ENCODE results near the gene RNF5.
A peak's percentile ranks its signal among the peaks of the same experiment; 100 is the strongest.

The RNF5 gene

GRCh38 chr6:32166411-32167061 lies 11.7 kb upstream of the RNF5 start:
- Mint-ChIP-seq H3K27ac (no peak overlapping the region), H3K4me3 (no peak overlapping the region), H3K9me3 (no peaks in the 10 kb centered on the region), H3K36me3 (ENCODE audit: low read depth) (peaks cover 74% of the 10 kb centered on the region), H3K27me3 (ENCODE audit: low read depth, poor library complexity) (no peaks in the 10 kb centered on the region), H3K4me1 (peaks cover 17% of the 10 kb centered on the region)
- TF ChIP-seq CTCF (IDR thresholded peaks at IDR 0.05), result no peak
- DNase-seq, result no peak

DNA sequence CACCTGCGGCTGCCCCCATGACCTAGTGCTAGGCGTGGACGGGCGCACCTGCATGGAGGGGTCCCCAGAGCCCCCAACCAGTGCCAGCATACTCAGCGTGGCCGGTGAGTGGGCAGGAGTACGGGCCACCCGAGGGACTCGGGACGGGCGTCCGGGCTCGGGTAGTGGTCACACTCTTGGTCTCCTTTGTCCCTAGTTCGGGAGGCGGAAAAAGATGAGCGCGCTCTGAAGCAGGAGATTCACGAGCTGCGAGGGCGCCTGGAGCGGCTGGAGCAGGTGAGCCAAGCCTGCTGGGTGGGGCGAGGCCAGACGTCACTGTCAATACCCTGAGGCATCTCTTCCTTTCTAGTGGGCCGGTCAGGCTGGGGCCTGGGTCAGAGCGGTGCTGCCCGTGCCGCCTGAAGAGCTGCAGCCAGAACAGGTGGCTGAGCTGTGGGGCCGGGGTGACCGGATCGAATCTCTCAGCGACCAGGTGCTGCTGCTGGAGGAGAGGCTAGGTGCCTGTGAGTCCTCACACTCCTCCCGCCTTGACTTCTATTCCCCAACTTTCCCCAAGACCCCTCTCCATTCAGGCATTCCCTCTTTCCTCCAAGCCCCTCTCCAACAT lies 10.9 kb upstream of the RNF5 start:
- no peak overlapping the region for H3K4me3 Mint-ChIP-seq
- no peaks in the 10 kb centered on the region for H3K9me3 Mint-ChIP-seq
- peak overlapping the region; percentile 94 for H3K27ac Mint-ChIP-seq
- no peak for DNase-seq
- peaks cover 71% of the 10 kb centered on the region for H3K36me3 Mint-ChIP-seq (ENCODE audit: low read depth)
- H3K4me1 Mint-ChIP-seq, result peaks cover 17% of the 10 kb centered on the region
- no peaks in the 10 kb centered on the region for H3K27me3 Mint-ChIP-seq (ENCODE audit: low read depth, poor library complexity)
- no peak for TF ChIP-seq CTCF (IDR thresholded peaks at IDR 0.05)

DNA sequence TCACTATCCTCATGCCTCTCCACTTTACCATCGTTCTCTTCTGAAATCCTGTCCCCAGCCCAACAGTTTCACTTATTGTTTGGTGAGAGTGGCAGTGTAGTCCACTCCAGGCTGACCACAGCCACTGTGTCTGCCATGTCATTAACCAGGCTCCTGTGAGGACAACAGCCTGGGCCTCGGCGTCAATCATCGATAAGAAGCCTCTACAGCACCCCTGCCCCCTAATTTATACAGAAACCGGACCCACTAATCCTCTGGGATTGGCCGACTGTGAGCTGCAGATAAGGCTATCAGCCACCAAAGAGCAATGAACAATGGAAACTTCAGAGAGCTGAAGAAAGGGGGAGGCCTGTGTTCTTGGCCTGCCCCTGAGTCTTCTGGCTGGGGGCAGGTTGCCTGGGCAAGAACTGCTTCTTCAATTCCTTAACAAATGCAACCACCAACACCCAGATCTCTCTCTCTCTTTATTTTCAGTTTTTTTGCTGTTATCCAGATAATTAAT lies 10.4 kb upstream of the RNF5 start:
- no peak for TF ChIP-seq CTCF (IDR thresholded peaks at IDR 0.05)
- H3K4me3 Mint-ChIP-seq, result no peak overlapping the region
- peaks cover 65% of the 10 kb centered on the region for H3K36me3 Mint-ChIP-seq (ENCODE audit: low read depth)
- H3K27ac Mint-ChIP-seq, result peak overlapping the region; percentile 94
- DNase-seq, result no peak
- no peaks in the 10 kb centered on the region for H3K27me3 Mint-ChIP-seq (ENCODE audit: low read depth, poor library complexity)
- H3K9me3 Mint-ChIP-seq, result no peaks in the 10 kb centered on the region
- peaks cover 20% of the 10 kb centered on the region for H3K4me1 Mint-ChIP-seq

DNA sequence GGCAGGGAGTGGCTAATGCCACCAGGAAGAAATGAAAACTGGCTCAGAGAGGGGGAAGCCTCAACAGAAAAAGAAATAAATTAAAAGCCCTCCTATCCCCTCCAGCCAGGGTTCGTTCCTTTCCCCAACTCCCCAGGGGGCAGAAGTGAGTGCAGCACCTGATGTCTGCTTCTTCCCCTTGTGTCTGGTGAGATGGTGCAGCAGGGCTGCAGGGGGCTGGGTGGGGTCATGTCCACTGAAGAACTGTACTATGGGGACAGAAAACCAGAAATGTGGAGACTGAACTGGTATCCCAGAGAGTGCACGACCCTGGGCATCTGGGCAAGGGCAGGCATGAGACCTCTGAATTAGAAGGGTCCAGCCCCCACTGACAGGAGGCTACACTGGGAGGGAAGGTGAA lies 9.9 kb upstream of the RNF5 start:
- Mint-ChIP-seq H3K4me3 (no peak overlapping the region), H3K27ac (peak overlapping the region; percentile 94), H3K27me3 (ENCODE audit: low read depth, poor library complexity) (no peaks in the 10 kb centered on the region), H3K9me3 (no peaks in the 10 kb centered on the region), H3K4me1 (peaks cover 26% of the 10 kb centered on the region), H3K36me3 (ENCODE audit: low read depth) (peaks cover 60% of the 10 kb centered on the region)
- TF ChIP-seq CTCF (IDR thresholded peaks at IDR 0.05), result no peak
- DNase-seq, result no peak

DNA sequence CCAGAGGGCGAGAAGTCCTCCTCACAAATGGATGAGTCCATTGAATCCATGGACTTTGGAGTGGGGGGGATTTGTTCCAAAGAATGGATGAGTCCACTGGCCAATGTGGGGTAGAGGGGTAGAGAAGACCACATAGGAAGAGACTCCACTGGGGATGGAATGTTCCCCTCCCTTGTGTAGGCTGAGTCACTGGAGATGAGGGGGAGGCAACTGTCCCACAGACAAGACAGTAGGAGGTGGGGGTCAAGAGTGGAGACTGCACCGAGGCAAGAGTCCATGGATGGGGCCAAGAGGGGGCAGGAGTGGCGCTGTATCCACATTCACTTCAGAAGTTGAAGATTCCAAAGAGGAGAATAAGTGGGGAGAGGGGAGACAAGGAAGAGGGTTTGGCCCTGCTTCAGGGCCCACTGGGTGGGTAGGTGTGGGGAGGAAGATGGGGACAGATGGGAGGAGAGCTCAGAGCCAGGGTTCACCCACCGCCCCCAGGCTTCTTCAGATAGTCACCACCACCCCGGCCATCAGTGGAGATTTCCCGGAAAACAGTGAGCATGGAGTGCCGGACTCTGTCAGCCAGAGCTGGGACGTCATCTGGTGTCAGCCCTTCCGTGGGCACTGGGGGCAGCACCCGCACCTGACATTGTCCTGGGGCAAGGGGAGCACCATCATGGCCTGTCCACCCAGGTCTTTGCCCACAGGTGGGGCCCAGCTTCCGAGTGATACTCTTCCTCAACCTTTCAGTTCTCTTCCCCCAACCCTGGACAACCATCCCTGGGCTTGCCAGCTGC lies 9.2 kb upstream of the RNF5 start:
- Mint-ChIP-seq H3K4me3 (no peak overlapping the region), H3K4me1 (peaks cover 32% of the 10 kb centered on the region), H3K36me3 (ENCODE audit: low read depth) (peaks cover 60% of the 10 kb centered on the region), H3K9me3 (no peaks in the 10 kb centered on the region), H3K27me3 (ENCODE audit: low read depth, poor library complexity) (no peaks in the 10 kb centered on the region), H3K27ac (peak overlapping the region; percentile 94)
- DNase-seq, result no peak
- TF ChIP-seq CTCF (IDR thresholded peaks at IDR 0.05), result no peak
